Caco-2 (cell line): ENCODE data around the gene RAB24. TPM values are rescaled to one million over a fixed set of nuclear protein-coding genes. Genes with fewer than 3 reads are reported as not detected.
A peak's percentile ranks its signal among the peaks of the same experiment; 100 is the strongest.

Experiments
- BruUV-seq: library from RNA; stranded (reverse); fragments of 400-500 nt; replicated peaks from 2 replicates; lab custom pipeline; 2021; lab: Mats Ljungman, UMichigan
- CTCF ChIA-PET: fragments of 300-600 bp; sonication (Branson Sonifier 250); formaldehyde crosslinking; loops from one replicate; lab custom pipeline; 2022; ENCODE audit warnings: antibody characterized with exemption; lab: Charles Lee
- POLR2A ChIA-PET: fragments of 300-600 bp; sonication (Branson Sonifier 250); formaldehyde crosslinking; loops from one replicate; lab custom pipeline; 2022; ENCODE audit warnings: antibody characterized with exemption; lab: Charles Lee
- DNase-seq, 2 experiments: peaks; one replicate each; pipeline versions ENCODE4 v3.0.0 to v3.0.0-alpha.2; 2020 to 2022
- H3K27me3 ChIP-seq: replicated peaks from 2 replicates; pipeline ENCODE4 v1.6.0; 2011; ENCODE audit warnings: low read length; ENCODE audit not compliant: control insufficient read depth, insufficient read depth
- H3K36me3 ChIP-seq: 2 replicates; pipeline ENCODE4 v1.5.1; 2011; ENCODE audit warnings: low read length; ENCODE audit not compliant: control insufficient read depth, insufficient read depth
- H3K4me1 ChIP-seq: fragments of 250-450 bp; sonication (Bioruptor Pico); 2 replicates; pipeline ENCODE4 v1.5.1; 2020; ENCODE audit warnings: mild to moderate bottlenecking
- H3K4me3 ChIP-seq: 2 replicates; pipeline ENCODE4 v1.5.1; 2011; ENCODE audit warnings: low read depth, mild to moderate bottlenecking, control low read depth, low read length
- H3K9me3 ChIP-seq: fragments of 250-450 bp; sonication (Bioruptor Pico); 2 replicates; pipeline ENCODE4 v1.5.1; 2020; ENCODE audit warnings: mild to moderate bottlenecking, moderate library complexity
- H3K27ac Mint-ChIP-seq: one replicate; pipeline ENCODE4 v1.8.0; 2022; ENCODE audit warnings: mixed read lengths; ENCODE audit not compliant: unreplicated experiment
- H3K27me3 Mint-ChIP-seq: one replicate; pipeline ENCODE4 v1.8.0; 2022; ENCODE audit warnings: mixed read lengths; ENCODE audit not compliant: insufficient read depth, unreplicated experiment
- H3K36me3 Mint-ChIP-seq: one replicate; pipeline ENCODE4 v1.8.0; 2022; ENCODE audit warnings: mild to moderate bottlenecking, mixed read lengths; ENCODE audit not compliant: insufficient read depth, unreplicated experiment
- H3K4me1 Mint-ChIP-seq: one replicate; pipeline ENCODE4 v1.8.0; 2022; ENCODE audit warnings: low read depth, mixed read lengths; ENCODE audit not compliant: unreplicated experiment
- H3K4me3 Mint-ChIP-seq: one replicate; pipeline ENCODE4 v1.8.0; 2022; ENCODE audit warnings: mild to moderate bottlenecking, moderate library complexity, mixed read lengths; ENCODE audit not compliant: unreplicated experiment
- H3K9me3 Mint-ChIP-seq: one replicate; pipeline ENCODE4 v1.8.0; 2022; ENCODE audit warnings: mixed read lengths; ENCODE audit not compliant: unreplicated experiment
- intact Hi-C: fragments of 100-400 bp; cut with micrococcal nuclease; formaldehyde crosslinking; loops from one replicate; pipeline ENCODE4 v1.10.0; 2022; ENCODE audit not compliant: unreplicated experiment
- total RNA-seq: library from RNA; stranded (reverse); gene quantifications from 2 replicates; pipeline ENCODE4 v1.2.3, GENCODE V29; 2022
- TF ChIP-seq, protein P1 (sequence below), 2 experiments: fragments of 200-600 bp in 1 of 2; IDR thresholded peaks; 1 replicate in 1 of 2; 2 replicates in 1 of 2; pipeline versions ENCODE4 v1.5.1 to v1.8.0; 2011 to 2022; ENCODE audit warnings: antibody characterized with exemption in 1 of 2, control low read depth in 1 of 2, inconsistent platforms in 1 of 2, low read depth in 1 of 2, low read length in 1 of 2, mild to moderate bottlenecking in 1 of 2, moderate library complexity in 1 of 2; ENCODE audit not compliant: insufficient read depth in 1 of 2, severe bottlenecking in 1 of 2, unreplicated experiment in 1 of 2

RAB24 gene
- total RNA-seq, 1 experiment from 2014 or later, result 29.9 TPM

DNA sequence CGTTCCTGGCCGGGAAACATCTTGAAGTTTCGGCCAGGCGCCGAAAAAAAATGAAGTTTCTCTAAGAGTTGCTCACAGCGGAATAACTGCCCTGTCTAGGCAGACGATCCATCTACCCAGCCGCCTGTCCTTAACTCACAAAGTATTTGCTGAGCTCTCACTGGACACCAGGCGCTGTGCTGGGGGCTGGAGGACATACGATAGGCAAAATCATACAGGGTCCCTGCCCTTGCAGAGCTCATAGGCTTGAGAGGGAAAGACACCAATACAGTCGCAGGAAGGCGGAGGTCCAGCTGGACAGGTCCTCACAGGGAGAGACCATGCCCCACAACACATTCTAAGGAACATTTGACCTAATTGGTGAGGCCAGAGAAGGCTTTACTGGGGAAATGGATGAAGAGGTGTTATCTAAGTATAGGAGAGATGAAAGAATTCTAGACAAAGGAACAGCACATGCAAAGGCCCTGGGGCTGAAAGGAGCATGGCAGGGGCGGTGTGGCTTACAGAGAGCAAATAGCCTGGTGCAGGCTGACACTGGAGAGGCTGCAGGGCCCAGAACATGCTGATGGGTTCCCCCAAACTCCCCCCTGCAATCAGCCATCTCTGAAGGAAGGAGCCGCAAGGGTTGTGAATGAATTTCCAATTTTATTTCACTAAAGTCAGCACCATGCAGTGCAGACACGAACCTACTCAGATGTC lies 10.2 kb upstream of the RAB24 start:
- H3K27me3 ChIP-seq, result no peaks in the 10 kb centered on the region
- DNase-seq, result peak in 1 of 2 experiments; percentile 19
- H3K27me3 Mint-ChIP-seq, result no peaks in the 10 kb centered on the region
- no peak overlapping the region for H3K4me3 Mint-ChIP-seq
- H3K4me1 ChIP-seq, result peaks cover 11% of the 10 kb centered on the region
- BruUV-seq, result no TSS peak
- peaks cover 11% of the 10 kb centered on the region for H3K4me1 Mint-ChIP-seq
- ChIA-PET CTCF (interaction anchor here (2.1 kb wide), 1 partner anchor 144 kb away, joined by 8 read pairs; no protein-coding TSS in a partner anchor), POLR2A (no interaction called here)
- intact Hi-C loops, result loop anchor here (1.0 to 2.0 kb wide), 4 partner anchors 13 to 183 kb away; partner anchors contain the start of genes LMAN2 and PDLIM7
- TF ChIP-seq, protein P1, sequence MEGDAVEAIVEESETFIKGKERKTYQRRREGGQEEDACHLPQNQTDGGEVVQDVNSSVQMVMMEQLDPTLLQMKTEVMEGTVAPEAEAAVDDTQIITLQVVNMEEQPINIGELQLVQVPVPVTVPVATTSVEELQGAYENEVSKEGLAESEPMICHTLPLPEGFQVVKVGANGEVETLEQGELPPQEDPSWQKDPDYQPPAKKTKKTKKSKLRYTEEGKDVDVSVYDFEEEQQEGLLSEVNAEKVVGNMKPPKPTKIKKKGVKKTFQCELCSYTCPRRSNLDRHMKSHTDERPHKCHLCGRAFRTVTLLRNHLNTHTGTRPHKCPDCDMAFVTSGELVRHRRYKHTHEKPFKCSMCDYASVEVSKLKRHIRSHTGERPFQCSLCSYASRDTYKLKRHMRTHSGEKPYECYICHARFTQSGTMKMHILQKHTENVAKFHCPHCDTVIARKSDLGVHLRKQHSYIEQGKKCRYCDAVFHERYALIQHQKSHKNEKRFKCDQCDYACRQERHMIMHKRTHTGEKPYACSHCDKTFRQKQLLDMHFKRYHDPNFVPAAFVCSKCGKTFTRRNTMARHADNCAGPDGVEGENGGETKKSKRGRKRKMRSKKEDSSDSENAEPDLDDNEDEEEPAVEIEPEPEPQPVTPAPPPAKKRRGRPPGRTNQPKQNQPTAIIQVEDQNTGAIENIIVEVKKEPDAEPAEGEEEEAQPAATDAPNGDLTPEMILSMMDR (IDR thresholded peaks at IDR 0.05; ENCODE audit: insufficient read depth in 1 of 2, low read depth in 1 of 2, low read length in 1 of 2, severe bottlenecking in 1 of 2, unreplicated experiment in 1 of 2), result no peak
- H3K36me3 Mint-ChIP-seq, result peaks cover 41% of the 10 kb centered on the region
- H3K9me3 ChIP-seq, result no peaks in the 10 kb centered on the region
- no peak overlapping the region for H3K27ac Mint-ChIP-seq
- H3K4me3 ChIP-seq, result no peak overlapping the region
- peaks cover 3% of the 10 kb centered on the region for H3K36me3 ChIP-seq
- no peaks in the 10 kb centered on the region for H3K9me3 Mint-ChIP-seq

DNA sequence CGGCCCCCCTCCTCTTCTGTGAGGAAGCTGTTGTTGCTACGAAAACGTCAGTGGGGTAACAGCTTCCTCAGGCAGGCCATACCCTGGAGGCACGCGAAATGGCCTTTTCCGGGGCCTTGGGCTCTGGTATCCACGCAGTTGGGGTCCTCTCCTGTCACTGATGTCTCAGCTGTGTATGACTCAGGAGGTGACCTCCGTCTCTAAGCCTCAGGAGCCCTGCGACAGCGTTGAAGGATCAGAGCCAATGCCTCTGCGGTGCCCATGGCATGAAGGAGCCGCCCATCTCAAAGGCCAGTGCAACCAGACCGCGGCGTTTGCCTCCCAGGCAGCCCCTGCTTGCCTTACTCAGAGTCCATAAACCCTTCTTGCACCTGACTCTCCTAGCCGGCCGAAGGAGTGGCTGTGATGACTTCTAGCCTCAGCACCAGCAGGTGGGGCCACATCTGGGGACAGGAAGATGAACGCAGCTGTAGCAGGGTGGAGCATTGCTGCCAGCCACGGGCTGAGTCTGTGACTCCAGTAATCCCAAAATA lies 9.2 kb upstream of the RAB24 start:
- no peaks in the 10 kb centered on the region for H3K27me3 ChIP-seq
- Mint-ChIP-seq H3K9me3 (no peaks in the 10 kb centered on the region), H3K4me1 (peaks cover 13% of the 10 kb centered on the region), H3K27me3 (no peaks in the 10 kb centered on the region), H3K4me3 (peak overlapping the region; percentile 82), H3K36me3 (peaks cover 41% of the 10 kb centered on the region), H3K27ac (peak overlapping the region; percentile 93)
- TF ChIP-seq, protein P1 (IDR thresholded peaks at IDR 0.05; ENCODE audit: insufficient read depth in 1 of 2, low read depth in 1 of 2, low read length in 1 of 2, severe bottlenecking in 1 of 2, unreplicated experiment in 1 of 2), result peak in 1 of 2 experiments; percentile 51
- DNase-seq, result peak; percentile 79 to 87
- CTCF ChIA-PET, result interaction anchor here (0.6 to 2.1 kb wide), 12 partner anchors 13 to 300 kb away, joined by 3 to 8 read pairs (median 4); partner anchors contain the start of genes FGFR4 and LMAN2
- peaks cover 11% of the 10 kb centered on the region for H3K4me1 ChIP-seq
- H3K4me3 ChIP-seq, result peak overlapping the region; percentile 93
- TSS peak; percentile 79 for BruUV-seq
- intact Hi-C loops, result loop anchor here (1.0 to 2.0 kb wide), 5 partner anchors 14 to 184 kb away; partner anchors contain the start of genes LMAN2 and PDLIM7
- POLR2A ChIA-PET, result interaction anchor here (0.7 to 1.6 kb wide), 4 partner anchors 10 to 114 kb away, joined by 3 to 7 read pairs (median 6); partner anchors contain the start of genes GRK6, PRELID1 and RAB24
- no peaks in the 10 kb centered on the region for H3K9me3 ChIP-seq
- H3K36me3 ChIP-seq, result peaks cover 3% of the 10 kb centered on the region
